ENCODE results near the gene CRISPLD2. TPM values are rescaled to one million over a fixed set of nuclear protein-coding genes. Genes with fewer than 3 reads are reported as not detected.
"Not testable (repeated sequence)": the region's sequence is repeated elsewhere in the genome, so short reads cannot be mapped to it uniquely, and the experiment has no call there.

The CRISPLD2 gene
- polyA plus RNA-seq, 1 experiment = 103 TPM

GRCh38 chr16:84851192-84852127 is 31.7 kb downstream of the CRISPLD2 start:
- Histone ChIP-seq H3K27me3 (ENCODE audit: control insufficient read depth, insufficient read depth, low read length) (no peaks in the 10 kb centered on the region), H3K27ac (ENCODE audit: low read depth, low read length) (peak overlapping the region; percentile 78), H3K4me3 (ENCODE audit: low read depth, low read length) (no peak overlapping the region), H3K9me3 (ENCODE audit: control insufficient read depth, insufficient read depth, low read length) (peaks cover 7% of the 10 kb centered on the region)
- ChIA-PET POLR2A (interaction anchor here (0.7 to 2.5 kb wide), 4 partner anchors 15 to 87 kb away, joined by 4 to 11 read pairs (median 7); partner anchors contain the start of gene CRISPLD2), CTCF (interaction anchor here (0.6 to 0.9 kb wide), 2 partner anchors 26 to 97 kb away, joined by 3 read pairs; no protein-coding TSS in a partner anchor)
- peak; percentile 81 for DNase-seq (ENCODE audit: low read depth, low spot score)
- no peak for TF ChIP-seq CTCF (IDR thresholded peaks at IDR 0.05; ENCODE audit: low read depth, low read length)

GRCh38 chr16:84853534-84853933 is 33.7 kb downstream of the CRISPLD2 start:
- H3K27ac ChIP-seq (ENCODE audit: low read depth, low read length) = no peak overlapping the region
- peaks cover 4% of the 10 kb centered on the region for H3K9me3 ChIP-seq (ENCODE audit: control insufficient read depth, insufficient read depth, low read length)
- no peak overlapping the region for H3K4me3 ChIP-seq (ENCODE audit: low read depth, low read length)
- ChIA-PET POLR2A (interaction anchor here (1.3 kb wide), 1 partner anchor 34 kb away, joined by 3 read pairs; the partner anchor contains the start of gene CRISPLD2), CTCF (no interaction called here)
- H3K27me3 ChIP-seq (ENCODE audit: control insufficient read depth, insufficient read depth, low read length) = no peaks in the 10 kb centered on the region
- no peak for DNase-seq (ENCODE audit: low read depth, low spot score)
- TF ChIP-seq CTCF (IDR thresholded peaks at IDR 0.05; ENCODE audit: low read depth, low read length) = no peak

GRCh38 chr16:84854759-84855158 is 35.0 kb downstream of the CRISPLD2 start:
- Histone ChIP-seq H3K9me3 (ENCODE audit: control insufficient read depth, insufficient read depth, low read length) (peaks cover 14% of the 10 kb centered on the region), H3K27ac (ENCODE audit: low read depth, low read length) (no peak overlapping the region), H3K27me3 (ENCODE audit: control insufficient read depth, insufficient read depth, low read length) (no peaks in the 10 kb centered on the region), H3K4me3 (ENCODE audit: low read depth, low read length) (no peak overlapping the region)
- no peak for DNase-seq (ENCODE audit: low read depth, low spot score)
- CTCF ChIA-PET = no interaction called here
- POLR2A ChIA-PET = interaction anchor here (0.6 to 1.3 kb wide), 2 partner anchors 26 to 35 kb away, joined by 3 read pairs; partner anchors contain the start of gene CRISPLD2
- TF ChIP-seq CTCF (IDR thresholded peaks at IDR 0.05; ENCODE audit: low read depth, low read length) = no peak

GRCh38 chr16:84855435-84856202 is 35.8 kb downstream of the CRISPLD2 start:
- H3K27ac ChIP-seq (ENCODE audit: low read depth, low read length); POLR2A ChIA-PET; H3K27me3 ChIP-seq (ENCODE audit: control insufficient read depth, insufficient read depth, low read length); DNase-seq (ENCODE audit: low read depth, low spot score); CTCF ChIA-PET; H3K4me3 ChIP-seq (ENCODE audit: low read depth, low read length): not testable (repeated sequence)
- peaks cover 16% of the 10 kb centered on the region for H3K9me3 ChIP-seq (ENCODE audit: control insufficient read depth, insufficient read depth, low read length)

- H3K4me3 ChIP-seq (ENCODE audit: low read depth, low read length); H3K27me3 ChIP-seq (ENCODE audit: control insufficient read depth, insufficient read depth, low read length); POLR2A ChIA-PET; DNase-seq (ENCODE audit: low read depth, low spot score); H3K27ac ChIP-seq (ENCODE audit: low read depth, low read length): not testable (repeated sequence)
- H3K9me3 ChIP-seq (ENCODE audit: control insufficient read depth, insufficient read depth, low read length) = peaks cover 16% of the 10 kb centered on the region
- CTCF ChIA-PET = interaction anchor here (0.6 kb wide), 1 partner anchor 234 kb away, joined by 3 read pairs; no protein-coding TSS in a partner anchor
These were observed 36.4 kb downstream of the CRISPLD2 start for GRCh38 chr16:84856203-84856581.

GRCh38 chr16:84856811-84857210 is 37.0 kb downstream of the CRISPLD2 start:
- POLR2A ChIA-PET = not testable (repeated sequence)
- CTCF ChIA-PET = interaction anchor here (0.6 kb wide), 1 partner anchor 234 kb away, joined by 3 read pairs; no protein-coding TSS in a partner anchor
- H3K9me3 ChIP-seq (ENCODE audit: control insufficient read depth, insufficient read depth, low read length) = peaks cover 16% of the 10 kb centered on the region

More at GRCh38 chr16:84856811-84857210, 37.0 kb downstream of the CRISPLD2 start:
- DNase-seq (ENCODE audit: low read depth, low spot score); H3K27me3 ChIP-seq (ENCODE audit: control insufficient read depth, insufficient read depth, low read length); H3K27ac ChIP-seq (ENCODE audit: low read depth, low read length); H3K4me3 ChIP-seq (ENCODE audit: low read depth, low read length): not testable (repeated sequence)

Measured in AG04450 (cell line).